Inflammatory macrophage (primary cell): ENCODE data around the gene TSC22D1.
"Not testable (repeated sequence)": the region's sequence is repeated elsewhere in the genome, so short reads cannot be mapped to it uniquely, and the experiment has no call there.

Experiments
- DNase-seq, 2 donors: peaks; one replicate each; pipeline ENCODE4 v3.0.0-alpha.2; 2020 to 2022
- total RNA-seq, 18 experiments: gene quantifications; one replicate each; lab custom pipeline; 2026; ENCODE audit warnings: mixed read lengths in 6 of 18, inconsistent platforms in 2 of 18; lab: John Stamatoyannopoulos, UW

TSC22D1 gene
- total RNA-seq: 36.8 to 155 (median 92.3) reads per million in 18 experiments

DNA sequence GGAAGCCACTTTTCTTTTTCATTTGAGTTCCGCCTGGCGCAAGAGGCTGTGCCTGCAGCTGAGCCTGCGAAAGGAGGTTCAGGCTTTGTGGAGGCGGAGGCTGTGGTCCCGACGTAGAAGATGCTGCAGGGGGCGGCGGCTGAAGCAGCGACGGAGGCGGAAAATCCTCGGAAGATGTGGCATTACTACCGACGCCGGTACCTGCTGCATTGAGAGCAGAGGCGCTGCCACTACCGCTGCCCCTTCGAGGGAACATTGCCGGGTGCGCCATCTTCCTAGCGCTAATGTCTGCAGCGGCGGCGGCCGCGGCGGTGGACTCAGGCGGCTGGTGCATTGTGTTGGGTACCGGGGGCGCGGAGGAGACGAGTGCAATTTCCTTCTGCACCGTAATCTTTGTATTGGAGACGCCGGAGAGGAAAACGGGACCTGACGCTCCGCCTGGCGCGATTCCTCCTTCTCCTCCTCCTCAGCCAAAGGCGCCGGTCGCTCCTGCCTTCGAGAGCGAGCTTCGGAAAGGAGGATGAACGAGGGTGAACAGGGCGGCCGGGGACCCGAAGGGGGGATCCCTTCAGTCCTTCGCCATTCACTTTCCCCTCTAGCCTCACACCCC lies at the start of gene TSC22D1:
TSC22D1 (minus strand) TSS at position 590 of the 610 bp plus-strand sequence; CDS start at position 334, 256 bp downstream.
- peak; percentile 43 to 64 for DNase-seq

DNA sequence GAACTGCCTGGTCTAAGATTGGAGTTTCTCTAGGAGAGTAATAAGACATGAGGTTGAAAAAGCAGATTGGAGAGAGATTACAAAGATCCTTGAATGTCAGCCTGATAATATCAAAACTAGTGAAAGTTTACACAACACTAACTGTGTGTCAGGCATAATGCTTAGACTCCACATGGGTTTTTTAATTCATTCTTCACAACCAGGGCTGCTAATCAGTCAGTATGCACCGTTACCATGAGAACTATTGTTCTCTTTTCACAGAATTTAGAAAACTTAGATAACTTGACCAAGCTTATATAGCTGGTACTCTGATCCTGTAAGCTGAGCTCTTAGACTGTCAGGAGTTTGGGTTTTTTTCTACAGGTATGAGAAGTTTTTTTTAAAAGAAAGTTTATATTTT lies 46.6 kb upstream of the TSC22D1 start:
- DNase-seq: no peak

GRCh38 chr13:44622261-44622660 lies 46.1 kb upstream of the TSC22D1 start:
- DNase-seq: no peak

- DNase-seq: no peak
Observed at GRCh38 chr13:44620057-44620456, 43.9 kb upstream of the TSC22D1 start.

GRCh38 chr13:44619651-44620050 lies 43.5 kb upstream of the TSC22D1 start:
- no peak for DNase-seq

- no peak for DNase-seq
Observed at GRCh38 chr13:44618326-44618725, 42.2 kb upstream of the TSC22D1 start.

DNA sequence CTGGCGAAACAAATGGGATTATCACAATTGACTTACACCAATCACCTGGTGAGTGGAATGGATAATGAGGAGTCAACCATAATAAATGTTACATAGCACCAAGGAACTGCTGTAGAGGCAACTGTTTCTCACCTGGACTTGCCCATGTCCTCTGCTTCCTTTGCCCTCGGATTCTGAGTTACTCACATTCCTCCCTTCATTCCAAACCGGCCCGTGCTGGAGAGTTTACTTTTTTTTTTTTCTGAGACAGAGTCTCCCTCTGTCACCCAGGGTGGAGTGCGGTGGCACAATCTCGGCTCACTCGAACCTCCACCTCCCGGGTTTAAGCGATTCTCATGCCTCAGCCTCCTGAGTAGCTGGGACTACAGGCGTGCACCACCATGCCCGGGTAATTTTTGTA lies 41.5 kb upstream of the TSC22D1 start:
- no peak for DNase-seq

GRCh38 chr13:44609137-44609536 lies 33.0 kb upstream of the TSC22D1 start:
- no peak for DNase-seq

GRCh38 chr13:44605721-44606120 lies 29.6 kb upstream of the TSC22D1 start:
- DNase-seq: no peak

DNA sequence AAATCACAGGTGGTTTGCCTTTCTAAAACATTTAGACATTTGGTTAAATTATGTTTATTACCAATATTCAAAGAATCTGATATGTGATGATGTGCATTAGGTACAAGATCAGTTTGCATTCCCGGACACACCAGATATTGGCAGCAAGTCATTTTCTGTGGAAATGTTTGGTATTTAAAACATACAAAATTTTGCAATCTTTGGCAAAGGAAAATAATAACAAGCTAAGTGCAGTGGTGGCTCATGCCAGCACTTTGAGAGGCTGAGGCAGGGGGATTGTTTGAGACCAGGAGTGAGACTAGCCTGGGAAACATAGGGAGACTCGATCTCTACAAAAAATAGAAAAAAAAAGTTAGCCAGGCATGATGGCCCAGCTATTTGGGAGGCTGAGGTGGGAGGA lies 29.1 kb upstream of the TSC22D1 start:
- no peak for DNase-seq

DNA sequence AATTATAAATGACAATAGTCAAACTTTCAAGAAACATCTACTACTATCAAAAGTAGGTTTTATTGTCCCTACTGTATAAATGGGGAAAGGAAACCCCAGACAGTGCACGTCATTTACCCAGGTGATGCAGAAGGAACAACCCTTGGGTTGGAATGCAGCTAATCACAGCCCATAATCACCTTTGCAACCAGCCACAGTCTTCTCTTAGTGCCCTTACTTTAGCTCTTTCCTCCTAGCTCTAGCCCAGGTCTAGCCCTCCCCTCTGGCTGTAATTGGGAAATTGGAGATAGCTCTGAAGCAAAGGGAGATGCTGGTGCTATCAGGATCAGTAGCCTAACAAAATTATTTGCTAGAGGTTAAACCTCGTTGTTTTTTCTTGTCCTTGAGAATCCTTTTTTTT lies 25.5 kb upstream of the TSC22D1 start:
- DNase-seq: no peak

DNA sequence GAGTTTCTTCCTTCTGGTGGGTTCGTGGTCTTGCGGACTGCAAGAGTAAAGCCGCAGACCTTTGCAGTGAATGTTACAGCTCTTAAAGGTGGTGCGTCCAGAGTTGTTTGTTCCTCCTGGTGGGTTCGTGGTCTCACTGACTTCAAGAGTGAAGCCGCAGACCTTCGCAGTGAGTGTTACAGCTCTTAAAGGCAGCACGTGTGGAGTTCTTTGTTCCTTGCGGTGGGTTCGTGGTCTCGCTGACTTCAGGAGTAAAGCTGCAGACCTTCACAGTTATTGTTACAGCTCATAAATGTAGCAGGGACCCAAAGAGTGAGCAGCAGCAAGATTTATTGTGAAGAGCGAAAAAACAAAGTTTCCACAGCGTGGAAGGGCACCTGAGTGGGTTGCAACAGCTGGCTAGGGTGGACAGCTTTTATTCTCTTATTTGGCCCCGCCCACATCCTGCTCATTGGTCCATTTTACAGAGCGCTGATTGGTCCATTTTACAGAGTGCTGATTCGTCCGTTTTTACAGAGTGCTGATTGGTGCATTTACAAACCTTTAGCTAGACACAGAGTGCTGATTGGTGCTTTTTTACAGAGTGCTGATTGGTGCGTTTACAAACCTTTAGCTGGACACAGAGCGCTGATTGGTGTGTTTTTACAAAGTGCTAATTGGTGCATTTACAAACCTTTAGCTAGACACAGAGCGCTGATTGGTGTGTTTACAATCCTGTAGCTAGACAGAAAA lies 17.9 kb upstream of the TSC22D1 start:
- DNase-seq: not testable (repeated sequence)

- DNase-seq: no peak
Observed at GRCh38 chr13:44592216-44592847, 16.2 kb upstream of the TSC22D1 start.

DNA sequence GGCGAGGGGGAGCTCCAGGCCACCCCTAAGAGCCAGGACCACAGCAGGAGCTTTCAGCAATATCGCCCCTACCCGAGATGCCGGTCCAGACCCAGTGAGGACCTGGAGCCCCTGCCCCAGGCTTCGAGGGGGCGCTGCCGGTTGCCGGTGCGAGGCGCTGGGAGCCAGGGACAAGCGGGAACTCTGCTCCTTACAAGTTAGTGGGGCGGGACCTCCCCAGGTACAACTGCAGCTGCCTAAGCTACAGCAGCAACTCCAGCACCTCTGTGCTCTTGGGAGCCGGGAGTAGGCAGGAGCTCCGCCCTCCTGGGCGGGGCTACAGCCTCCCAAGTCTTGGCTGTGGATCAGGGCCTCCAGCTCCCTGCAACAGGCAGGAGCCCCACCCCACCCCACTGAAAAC lies 15.2 kb upstream of the TSC22D1 start:
- DNase-seq: no peak

- DNase-seq: no peak
Observed at GRCh38 chr13:44583137-44583536, 7.0 kb upstream of the TSC22D1 start.

GRCh38 chr13:44578067-44578400 lies 1.9 kb upstream of the TSC22D1 start:
- DNase-seq: no peak

DNA sequence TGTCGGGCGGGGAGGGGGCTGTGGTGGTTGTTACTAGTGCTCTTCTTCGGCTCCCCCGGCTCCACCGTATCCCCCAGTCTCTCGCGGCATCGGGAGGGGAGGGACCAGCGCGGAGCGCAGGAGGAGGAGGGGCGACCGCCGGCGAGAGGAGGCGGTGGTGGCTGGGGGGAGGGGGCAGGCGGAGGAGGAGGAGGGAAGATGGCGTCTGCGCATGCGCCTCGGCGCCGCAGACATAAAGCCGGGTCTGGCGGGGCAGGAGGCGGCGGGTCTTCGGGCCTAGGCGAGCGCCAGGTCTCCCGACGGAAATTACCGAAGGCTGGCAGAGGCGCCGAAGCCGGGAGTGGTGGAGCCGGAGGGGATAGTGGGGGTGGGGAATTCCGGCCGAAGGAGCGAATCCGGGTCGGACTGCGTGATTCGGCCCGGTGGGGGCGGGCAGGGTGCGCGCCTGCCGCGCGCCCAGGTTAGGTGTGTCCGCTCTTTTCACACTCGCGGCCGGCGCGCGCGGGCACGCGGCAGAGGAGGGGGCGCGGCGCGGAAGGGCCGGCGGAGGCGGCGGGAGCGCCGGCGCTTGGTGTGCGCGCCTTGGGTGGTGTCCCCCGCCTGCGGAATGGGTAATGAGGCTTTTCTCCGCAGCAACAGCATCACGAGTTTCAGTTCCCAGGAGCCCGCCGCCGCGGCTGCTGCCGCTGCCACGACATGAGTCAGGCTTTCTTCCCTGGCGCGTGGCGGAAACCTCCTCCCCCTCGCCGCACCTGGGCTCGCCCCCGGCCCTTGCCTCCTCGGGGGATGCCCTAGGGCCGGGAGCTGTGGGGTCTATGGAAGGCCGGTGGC lies 1.3 kb upstream of the TSC22D1 start:
- peak; percentile 88 to 94 for DNase-seq

- DNase-seq: peak in 1 of 2 donors; percentile 25
Observed at GRCh38 chr13:44576351-44577235, 463 bp upstream of the TSC22D1 start.

- no peak for DNase-seq
Observed at GRCh38 chr13:44575035-44575434, 1.1 kb downstream of the TSC22D1 start.

DNA sequence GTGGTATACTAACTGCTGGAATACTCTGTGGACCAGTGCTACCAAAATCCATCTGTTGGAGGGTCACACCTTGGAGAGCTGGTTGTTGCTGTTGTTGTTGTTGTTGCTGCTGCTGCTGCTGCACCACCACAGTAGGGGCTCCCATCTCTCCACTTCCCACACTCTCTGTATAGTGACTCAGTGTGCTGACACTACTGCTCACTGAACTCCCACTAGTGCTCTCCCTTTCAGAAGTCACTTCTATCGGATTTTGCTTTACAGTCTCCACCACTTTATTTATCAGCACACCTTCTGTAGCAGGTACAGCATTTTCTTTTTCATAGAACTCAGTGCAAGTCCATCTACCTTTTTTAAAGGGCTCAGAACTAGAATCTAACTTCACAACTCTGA lies 1.7 kb downstream of the TSC22D1 start:
- DNase-seq: peak in 1 of 2 donors; percentile 5

GRCh38 chr13:44573790-44574465 lies 2.2 kb downstream of the TSC22D1 start:
- peak in 1 of 2 donors; percentile 41 for DNase-seq
